ENCODE data around the gene PLCXD3. TPM values are rescaled to one million over a fixed set of nuclear protein-coding genes. Genes with fewer than 3 reads are reported as not detected.

The PLCXD3 gene
- total and polyA plus RNA-seq, 2 of the 8 experiments (the other 6 are each of a cell fraction or from before 2014, with no cell fraction given) = 0.03 to 0.07 TPM

DNA sequence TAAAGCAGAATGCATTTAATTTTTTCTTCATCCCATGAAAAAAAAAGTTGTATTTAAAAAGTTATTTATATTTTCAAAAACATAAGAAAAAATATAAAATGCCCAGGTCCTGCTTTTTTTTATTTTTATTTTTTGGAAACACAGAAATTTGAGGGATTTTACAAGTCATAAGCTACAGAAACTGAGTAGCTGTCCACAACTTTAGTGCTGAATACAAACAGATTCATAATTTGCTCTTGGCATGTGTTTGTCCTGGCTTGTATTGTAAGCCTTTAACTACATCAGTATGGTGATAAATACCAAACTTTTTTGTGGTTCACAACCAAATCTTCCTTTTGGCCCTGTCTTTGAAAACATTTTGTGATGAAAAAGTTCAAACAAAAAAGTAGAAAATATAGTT, 7.5 kb upstream of the PLCXD3 start:
- H3K9ac ChIP-seq (replicated peaks in 1 of 4; ENCODE audit: extremely low read depth in 1 of 4, low read depth in 3 of 4, low read length in 3 of 4) = no peak overlapping the region
- no peak overlapping the region for H2BK120ac ChIP-seq (replicated peaks; ENCODE audit: low read depth, low read length)
- H3K4me1 ChIP-seq (replicated peaks in 1 of 4; ENCODE audit: control insufficient read depth in 3 of 4, insufficient read depth in 4 of 4, low read length in 3 of 4) = no peaks in the 10 kb centered on the region
- no peak overlapping the region for H3K4me3 ChIP-seq (ENCODE audit: extremely low read depth in 1 of 4, insufficient read depth in 2 of 4, low read depth in 3 of 4, low read length in 4 of 4)
- TF ChIP-seq SP1 (IDR thresholded peaks at IDR 0.05; ENCODE audit: low read depth, low read length) (no peak), HDAC2 (IDR thresholded peaks at IDR 0.05; ENCODE audit: borderline replicate concordance in 1 of 2, low read depth in 2 of 2, low read length in 2 of 2) (no peak), CBX5 (IDR thresholded peaks at IDR 0.05; ENCODE audit: low read depth, low read length) (no peak), EP300 (IDR thresholded peaks at IDR 0.05; ENCODE audit: borderline replicate concordance in 1 of 2, low read depth in 2 of 2, low read length in 2 of 2) (no peak), PHF8 (conservative IDR thresholded peaks at IDR 0.05; ENCODE audit: low read depth, low read length) (no peak), RAD21 (IDR thresholded peaks at IDR 0.05 in 1 of 2, conservative IDR thresholded peaks at IDR 0.05 in 1 of 2; ENCODE audit: low read depth in 2 of 2, low read length in 2 of 2) (no peak)
- no peak overlapping the region for H2BK5ac ChIP-seq (ENCODE audit: low read depth, low read length)
- no peak overlapping the region for H2AK5ac ChIP-seq (ENCODE audit: low read depth, low read length)
- H2BK15ac ChIP-seq (ENCODE audit: low read length) = no peak overlapping the region
- H3K18ac ChIP-seq (ENCODE audit: extremely low read depth, low read length) = no peak overlapping the region
- H3K27me3 ChIP-seq (replicated peaks in 1 of 4; ENCODE audit: control insufficient read depth in 3 of 4, extremely low read depth in 1 of 4, insufficient read depth in 3 of 4, low read length in 3 of 4) = no peaks in the 10 kb centered on the region
- H3K23me2 ChIP-seq (ENCODE audit: low read depth, low read length) = no peaks in the 10 kb centered on the region
- no peak overlapping the region for H2AFZ ChIP-seq (ENCODE audit: low read length)
- DNase-seq (ENCODE audit: low read depth in 1 of 2, low spot score in 2 of 2) = no peak
- H4K8ac ChIP-seq (ENCODE audit: extremely low read depth, insufficient read depth, low read length) = no peak overlapping the region
- no peaks in the 10 kb centered on the region for H4K20me1 ChIP-seq (replicated peaks in 1 of 2; ENCODE audit: control insufficient read depth in 1 of 2, insufficient read depth in 2 of 2, low read length in 2 of 2)
- no peak overlapping the region for H2BK12ac ChIP-seq (ENCODE audit: low read depth, low read length)
- H3K4me2 ChIP-seq (ENCODE audit: insufficient read depth in 1 of 2, low read depth in 2 of 2, low read length in 2 of 2) = no peak overlapping the region
- CTCF ChIA-PET (ENCODE audit: partially characterized antibody) = interaction anchor here (0.6 to 2.2 kb wide), 4 partner anchors 85 to 179 kb away, joined by 3 to 9 read pairs (median 4); no protein-coding TSS in a partner anchor
- H3K79me2 ChIP-seq (ENCODE audit: control insufficient read depth in 1 of 2, insufficient read depth in 2 of 2, low read length in 2 of 2) = no peaks in the 10 kb centered on the region
- no peak overlapping the region for H4K5ac ChIP-seq (ENCODE audit: insufficient read length, low read depth, low read length)
- no peak for FAIRE-seq
- no peak overlapping the region for H3K14ac ChIP-seq (ENCODE audit: insufficient read length)
- no peak overlapping the region for H3K23ac ChIP-seq (ENCODE audit: insufficient read length)
- no peak overlapping the region for H2BK20ac ChIP-seq (ENCODE audit: low read length)
- no peaks in the 10 kb centered on the region for H3K79me1 ChIP-seq (ENCODE audit: low read depth, low read length)
- H3K4ac ChIP-seq (replicated peaks; ENCODE audit: insufficient read length, low read depth, low read length) = no peak overlapping the region
- H4K91ac ChIP-seq (replicated peaks; ENCODE audit: insufficient read length, low read length) = no peak overlapping the region
- H3K56ac ChIP-seq (replicated peaks; ENCODE audit: insufficient read length, low read depth, low read length) = no peak overlapping the region
- POLR2A ChIA-PET (ENCODE audit: partially characterized antibody) = interaction anchor here (0.7 kb wide), 1 partner anchor 1043 kb away, joined by 3 read pairs; no protein-coding TSS in a partner anchor
- H3K36me3 ChIP-seq (ENCODE audit: control insufficient read depth in 2 of 4, insufficient read depth in 4 of 4, low read length in 3 of 4) = no peaks in the 10 kb centered on the region
- H3K9me3 ChIP-seq (ENCODE audit: insufficient read depth in 2 of 2, low read depth in 1 of 2, low read length in 1 of 2) = no peaks in the 10 kb centered on the region
- no peak overlapping the region for H3K27ac ChIP-seq (ENCODE audit: low read depth, low read length)
